SK-N-SH (cell line): ENCODE data around the gene MSL1. TPM values are rescaled to one million over a fixed set of nuclear protein-coding genes. Genes with fewer than 3 reads are reported as not detected.

Experiments used
- CTCF ChIA-PET: fragments of 300-600, 350-600 bp; formaldehyde crosslinking; extraction: SDS; loops from one replicate; lab custom pipeline; 2021; lab: Yijun Ruan, JAX
- POLR2A ChIA-PET: fragments of 350-600 bp; sonication (Branson Sonifier 250); formaldehyde crosslinking; extraction: SDS; loops from one replicate; lab custom pipeline; 2020; ENCODE audit warnings: antibody characterized with exemption, inconsistent platforms; lab: Yijun Ruan, JAX
- DNase-seq: peaks from one replicate; pipeline ENCODE4 v3.0.0; 2012
- H2AFZ ChIP-seq: fragments of 200-600 bp; sonication (generic); 2 replicates; pipeline ENCODE4 v1.8.1; 2016; ENCODE audit warnings: antibody characterized with exemption, mild to moderate bottlenecking, low read depth
- H3F3A ChIP-seq: fragments of 200-600 bp; sonication (generic); replicated peaks from 2 replicates; pipeline ENCODE3; 2016; ENCODE audit warnings: antibody characterized with exemption, mild to moderate bottlenecking; ENCODE audit not compliant: insufficient read depth
- H3K27ac ChIP-seq, 2 experiments: fragments of 200-500 bp in 1 of 2; fragments of 200-600 bp in 1 of 2; sonication (Bioruptor generic) in 1 of 2; sonication (generic), shearing (Covaris generic) in 1 of 2; 2 replicates each; pipeline versions ENCODE4 v1.5.1 to v1.6.1; 2014 to 2016; ENCODE audit warnings: low read depth in 2 of 2, inconsistent platforms in 1 of 2, low read length in 1 of 2, mild to moderate bottlenecking in 1 of 2, mixed read lengths in 1 of 2
- H3K27me3 ChIP-seq: fragments of 200-600 bp; sonication (generic), shearing (Covaris generic); 2 replicates; pipeline ENCODE4 v1.6.1; 2016; ENCODE audit warnings: mixed run types; ENCODE audit not compliant: insufficient read depth
- H3K36me3 ChIP-seq, 2 experiments: fragments of 200-500 bp in 1 of 2; fragments of 200-600 bp in 1 of 2; sonication (Bioruptor generic) in 1 of 2; sonication (generic) in 1 of 2; replicated peaks in 1 of 2; 2 replicates each; pipeline versions ENCODE3 to v1.5.1; 2014 to 2016; ENCODE audit warnings: low read length in 1 of 2, mild to moderate bottlenecking in 1 of 2; ENCODE audit not compliant: insufficient read depth in 2 of 2, control insufficient read depth in 1 of 2
- H3K4me1 ChIP-seq, 2 experiments: fragments of 200-500 bp in 1 of 2; fragments of 200-600 bp in 1 of 2; sonication (Bioruptor generic) in 1 of 2; sonication (generic), shearing (Covaris generic) in 1 of 2; 2 replicates each; pipeline versions ENCODE4 v1.5.1 to v1.6.1; 2014 to 2016; ENCODE audit warnings: low read depth in 1 of 2, low read length in 1 of 2, mixed run types in 1 of 2; ENCODE audit not compliant: insufficient read depth in 2 of 2, control insufficient read depth in 1 of 2
- H3K4me2 ChIP-seq: fragments of 200-600 bp; sonication (generic), shearing (Covaris generic); 2 replicates; pipeline ENCODE4 v1.6.1; 2017; ENCODE audit warnings: mixed run types
- H3K4me3 ChIP-seq, 2 experiments: fragments of 200-500 bp in 1 of 2; fragments of 200-600 bp in 1 of 2; sonication (Bioruptor generic) in 1 of 2; sonication (generic), shearing (Covaris generic) in 1 of 2; 2 replicates each; pipeline versions ENCODE4 v1.5.1 to v1.8.1; 2014 to 2016; ENCODE audit warnings: low read depth in 2 of 2, inconsistent platforms in 1 of 2, low read length in 1 of 2, mild to moderate bottlenecking in 1 of 2, mixed read lengths in 1 of 2, moderate library complexity in 1 of 2
- H3K79me2 ChIP-seq: fragments of 200-600 bp; sonication (generic); 2 replicates; pipeline ENCODE4 v1.8.1; 2017; ENCODE audit warnings: mild to moderate bottlenecking; ENCODE audit not compliant: insufficient read depth
- H3K9ac ChIP-seq: fragments of 200-600 bp; sonication (generic); 2 replicates; pipeline ENCODE4 v1.6.1; 2017; ENCODE audit warnings: mixed run types
- H3K9me2 ChIP-seq: fragments of 200-600 bp; sonication (generic); 2 replicates; pipeline ENCODE4 v1.6.1; 2017; ENCODE audit warnings: mixed run types
- H3K9me3 ChIP-seq: fragments of 200-600 bp; sonication (generic); 2 replicates; pipeline ENCODE4 v1.6.1; 2017; ENCODE audit warnings: mixed run types, mild to moderate bottlenecking, moderate library complexity
- H4K20me1 ChIP-seq: fragments of 200-600 bp; sonication (generic); 2 replicates; pipeline ENCODE4 v1.6.1; 2017; ENCODE audit warnings: mild to moderate bottlenecking, mixed run types; ENCODE audit not compliant: insufficient read depth
- CHD2 ChIP-seq: fragments of 150-350 bp; IDR thresholded peaks from 2 replicates; pipeline ENCODE4 v1.6.1; 2018; ENCODE audit warnings: low read length; ENCODE audit not compliant: partially characterized antibody
- EZH2phosphoT487 ChIP-seq: fragments of 200-600 bp; sonication (generic); IDR thresholded peaks from 2 replicates; pipeline ENCODE4 v1.6.1; 2017; ENCODE audit warnings: low read depth, mixed run types, mild to moderate bottlenecking, antibody characterized with exemption, moderate library complexity, borderline replicate concordance
- FOXJ3 ChIP-seq: sonication (generic); formaldehyde crosslinking; IDR thresholded peaks from 2 replicates; pipeline ENCODE4 v1.5.1; 2020; ENCODE audit warnings: mild to moderate bottlenecking, missing genetic modification reagents
- GATA2 ChIP-seq: sonication (generic); formaldehyde crosslinking; IDR thresholded peaks from 2 replicates; pipeline ENCODE4 v1.5.0; 2020; ENCODE audit warnings: mild to moderate bottlenecking, missing genetic modification reagents
- JUND ChIP-seq: IDR thresholded peaks from 2 replicates; pipeline ENCODE4 v1.4.0; 2012
- MEF2A ChIP-seq: IDR thresholded peaks from 2 replicates; pipeline ENCODE4 v1.4.0; 2012; ENCODE audit warnings: low read depth, borderline replicate concordance
- NRF1 ChIP-seq: IDR thresholded peaks from 2 replicates; pipeline ENCODE4 v1.6.1; 2012; ENCODE audit warnings: low read depth, mild to moderate bottlenecking, low read length
- RAD21 ChIP-seq: IDR thresholded peaks from 2 replicates; pipeline ENCODE4 v1.6.1; 2012; ENCODE audit warnings: mild to moderate bottlenecking, low read length
- RXRA ChIP-seq: IDR thresholded peaks from 2 replicates; pipeline ENCODE4 v1.4.0; 2012; ENCODE audit warnings: low read depth, mild to moderate bottlenecking, borderline replicate concordance
- TCF12 ChIP-seq: IDR thresholded peaks from 2 replicates; pipeline ENCODE4 v1.4.0; 2012
- WGBS: methylation state at CpG from one replicate; pipeline ENCODE4 v1.1.6; 2017; ENCODE audit warnings: low lambda C conversion rate; 5-methylcytosine and 5-hydroxymethylcytosine counted together
- polyA plus RNA-seq, 3 experiments: library from polyadenylated mRNA; depleted of rRNA; stranded (reverse); fragments of >200 nt; gene quantifications; 2 replicates each; pipeline ENCODE4 v1.2.3, GENCODE V29; 2012
- TF ChIP-seq, protein P1 (sequence below): IDR thresholded peaks from 2 replicates; pipeline ENCODE4; 2012
- TF ChIP-seq, protein P2 (sequence below): IDR thresholded peaks from 2 replicates; pipeline ENCODE4 v1.6.1; 2012; ENCODE audit warnings: mild to moderate bottlenecking, low read depth, low read length, moderate library complexity
- TF ChIP-seq, protein P3 (sequence below): fragments of 150-350 bp; IDR thresholded peaks from 2 replicates; pipeline ENCODE4 v1.6.1; 2016; ENCODE audit warnings: mild to moderate bottlenecking, low read depth, low read length
- TF ChIP-seq, protein P4 (sequence below): fragments of 200-600 bp; sonication (generic); IDR thresholded peaks from 2 replicates; pipeline ENCODE4 v1.6.1; 2017; ENCODE audit warnings: antibody characterized with exemption, mild to moderate bottlenecking, moderate library complexity

MSL1 gene
- polyA plus RNA-seq, 1 of the 3 experiments (the other 2 are of a cell fraction), result 30.2 TPM

DNA sequence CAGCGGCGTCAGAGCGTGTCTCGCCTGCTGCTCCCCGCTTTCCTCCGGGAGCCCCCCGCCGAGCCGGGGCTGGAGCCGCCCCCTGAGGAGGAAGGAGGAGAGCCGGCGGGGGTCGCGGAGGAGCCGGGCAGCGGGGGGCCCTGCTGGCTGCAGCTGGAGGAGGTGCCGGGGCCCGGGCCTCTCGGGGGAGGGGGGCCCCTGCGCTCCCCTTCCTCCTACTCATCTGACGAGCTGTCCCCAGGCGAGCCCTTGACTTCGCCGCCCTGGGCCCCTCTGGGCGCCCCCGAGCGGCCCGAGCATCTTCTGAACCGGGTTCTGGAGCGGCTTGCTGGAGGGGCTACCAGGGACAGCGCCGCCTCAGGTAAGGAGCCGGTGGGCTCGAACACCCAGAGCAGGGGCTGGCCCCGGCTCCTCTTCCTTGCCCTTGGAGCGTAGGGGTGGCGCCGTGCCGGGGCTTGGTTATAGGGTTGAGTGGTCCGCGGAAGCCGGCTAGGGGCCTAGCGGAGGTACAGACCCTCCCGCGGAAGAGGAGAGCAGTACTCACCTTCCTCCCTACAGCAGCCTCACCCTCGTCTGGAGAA is 56.3 kb downstream of the MSL1 start:
- Histone ChIP-seq H2AFZ (no peak overlapping the region), H3F3A (peaks cover 20% of the 10 kb centered on the region), H3K27ac (no peak overlapping the region), H4K20me1 (no peaks in the 10 kb centered on the region), H3K79me2 (no peaks in the 10 kb centered on the region), H3K4me1 (peaks cover 6 to 32% of the 10 kb centered on the region in 2 experiments; a peak in 1 of 4 replicates), H3K9ac (no peak overlapping the region), H3K36me3 (peaks cover 3 to 14% of the 10 kb centered on the region in 2 experiments), H3K27me3 (no peaks in the 10 kb centered on the region), H3K4me3 (no peak overlapping the region; a peak in 1 of 4 replicates), H3K4me2 (no peak overlapping the region), H3K9me2 (no peaks in the 10 kb centered on the region), H3K9me3 (no peaks in the 10 kb centered on the region)
- CTCF ChIA-PET, result interaction anchor here (1.0 to 10.6 kb wide), 6 partner anchors 10 to 180 kb away, joined by 3 to 94 read pairs (median 20); no protein-coding TSS in a partner anchor
- POLR2A ChIA-PET, result interaction anchor here (0.6 to 1.4 kb wide), 3 partner anchors 10 to 38 kb away, joined by 3 to 4 read pairs (median 4); partner anchors contain the start of gene CASC3
- no peak for DNase-seq
- WGBS, result 96% methylated on average over 10 of the region's 46 CpGs
- TF ChIP-seq, protein P1, sequence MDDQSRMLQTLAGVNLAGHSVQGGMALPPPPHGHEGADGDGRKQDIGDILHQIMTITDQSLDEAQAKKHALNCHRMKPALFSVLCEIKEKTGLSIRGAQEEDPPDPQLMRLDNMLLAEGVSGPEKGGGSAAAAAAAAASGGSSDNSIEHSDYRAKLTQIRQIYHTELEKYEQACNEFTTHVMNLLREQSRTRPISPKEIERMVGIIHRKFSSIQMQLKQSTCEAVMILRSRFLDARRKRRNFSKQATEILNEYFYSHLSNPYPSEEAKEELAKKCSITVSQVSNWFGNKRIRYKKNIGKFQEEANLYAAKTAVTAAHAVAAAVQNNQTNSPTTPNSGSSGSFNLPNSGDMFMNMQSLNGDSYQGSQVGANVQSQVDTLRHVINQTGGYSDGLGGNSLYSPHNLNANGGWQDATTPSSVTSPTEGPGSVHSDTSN, result no peak
- TF ChIP-seq RXRA (no peak), JUND (no peak), EZH2phosphoT487 (no peak), MEF2A (no peak), NRF1 (no peak)
- TF ChIP-seq, protein P2, sequence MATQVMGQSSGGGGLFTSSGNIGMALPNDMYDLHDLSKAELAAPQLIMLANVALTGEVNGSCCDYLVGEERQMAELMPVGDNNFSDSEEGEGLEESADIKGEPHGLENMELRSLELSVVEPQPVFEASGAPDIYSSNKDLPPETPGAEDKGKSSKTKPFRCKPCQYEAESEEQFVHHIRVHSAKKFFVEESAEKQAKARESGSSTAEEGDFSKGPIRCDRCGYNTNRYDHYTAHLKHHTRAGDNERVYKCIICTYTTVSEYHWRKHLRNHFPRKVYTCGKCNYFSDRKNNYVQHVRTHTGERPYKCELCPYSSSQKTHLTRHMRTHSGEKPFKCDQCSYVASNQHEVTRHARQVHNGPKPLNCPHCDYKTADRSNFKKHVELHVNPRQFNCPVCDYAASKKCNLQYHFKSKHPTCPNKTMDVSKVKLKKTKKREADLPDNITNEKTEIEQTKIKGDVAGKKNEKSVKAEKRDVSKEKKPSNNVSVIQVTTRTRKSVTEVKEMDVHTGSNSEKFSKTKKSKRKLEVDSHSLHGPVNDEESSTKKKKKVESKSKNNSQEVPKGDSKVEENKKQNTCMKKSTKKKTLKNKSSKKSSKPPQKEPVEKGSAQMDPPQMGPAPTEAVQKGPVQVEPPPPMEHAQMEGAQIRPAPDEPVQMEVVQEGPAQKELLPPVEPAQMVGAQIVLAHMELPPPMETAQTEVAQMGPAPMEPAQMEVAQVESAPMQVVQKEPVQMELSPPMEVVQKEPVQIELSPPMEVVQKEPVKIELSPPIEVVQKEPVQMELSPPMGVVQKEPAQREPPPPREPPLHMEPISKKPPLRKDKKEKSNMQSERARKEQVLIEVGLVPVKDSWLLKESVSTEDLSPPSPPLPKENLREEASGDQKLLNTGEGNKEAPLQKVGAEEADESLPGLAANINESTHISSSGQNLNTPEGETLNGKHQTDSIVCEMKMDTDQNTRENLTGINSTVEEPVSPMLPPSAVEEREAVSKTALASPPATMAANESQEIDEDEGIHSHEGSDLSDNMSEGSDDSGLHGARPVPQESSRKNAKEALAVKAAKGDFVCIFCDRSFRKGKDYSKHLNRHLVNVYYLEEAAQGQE, result peak; percentile 51; the same call in 1 of the 2 replicates

DNA sequence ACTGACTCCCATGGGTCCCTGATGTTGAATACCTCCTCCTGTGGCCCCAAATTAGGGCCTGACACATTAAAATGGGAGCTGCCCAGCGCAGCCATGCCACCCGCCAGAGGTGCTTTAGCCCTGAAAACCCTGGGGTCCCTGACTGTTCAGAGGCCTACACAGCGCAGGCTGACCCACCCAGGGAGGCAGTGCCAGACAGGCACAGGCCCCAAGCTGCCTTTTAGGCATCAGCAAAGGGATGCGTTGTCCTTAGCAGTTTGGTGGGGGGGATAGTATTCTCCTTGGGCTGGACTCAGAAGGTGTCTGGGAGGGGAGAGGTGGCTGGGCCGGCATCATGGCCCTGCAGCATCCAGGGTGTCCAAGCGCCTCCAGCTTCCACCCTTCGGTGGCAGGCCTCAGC is 56.9 kb downstream of the MSL1 start:
- no peaks in the 10 kb centered on the region for H3K79me2 ChIP-seq
- no peaks in the 10 kb centered on the region for H4K20me1 ChIP-seq
- no peak overlapping the region for H3K4me2 ChIP-seq
- H2AFZ ChIP-seq, result no peak overlapping the region
- H3K9ac ChIP-seq, result no peak overlapping the region
- H3K9me3 ChIP-seq, result no peaks in the 10 kb centered on the region
- no peaks in the 10 kb centered on the region for H3K9me2 ChIP-seq
- peaks cover 6 to 32% of the 10 kb centered on the region in 2 experiments; a peak in 1 of 4 replicates for H3K4me1 ChIP-seq
- no peaks in the 10 kb centered on the region for H3K27me3 ChIP-seq
- peaks cover 20% of the 10 kb centered on the region for H3F3A ChIP-seq
- no peak overlapping the region; a peak in 1 of 4 replicates for H3K4me3 ChIP-seq
- peaks cover 3 to 12% of the 10 kb centered on the region in 2 experiments for H3K36me3 ChIP-seq
- CTCF ChIA-PET, result interaction anchor here (1.0 to 10.6 kb wide), 7 partner anchors 10 to 180 kb away, joined by 3 to 94 read pairs (median 6); no protein-coding TSS in a partner anchor
- no peak overlapping the region for H3K27ac ChIP-seq
- 99% methylated on average over 7 of the region's 7 CpGs for WGBS
- TF ChIP-seq NRF1 (no peak), RAD21 (no peak), FOXJ3 (CRISPR knock-in tag) (no peak), GATA2 (CRISPR knock-in tag) (no peak), TCF12 (no peak), CHD2 (no peak), JUND (no peak)
- TF ChIP-seq, protein P3, sequence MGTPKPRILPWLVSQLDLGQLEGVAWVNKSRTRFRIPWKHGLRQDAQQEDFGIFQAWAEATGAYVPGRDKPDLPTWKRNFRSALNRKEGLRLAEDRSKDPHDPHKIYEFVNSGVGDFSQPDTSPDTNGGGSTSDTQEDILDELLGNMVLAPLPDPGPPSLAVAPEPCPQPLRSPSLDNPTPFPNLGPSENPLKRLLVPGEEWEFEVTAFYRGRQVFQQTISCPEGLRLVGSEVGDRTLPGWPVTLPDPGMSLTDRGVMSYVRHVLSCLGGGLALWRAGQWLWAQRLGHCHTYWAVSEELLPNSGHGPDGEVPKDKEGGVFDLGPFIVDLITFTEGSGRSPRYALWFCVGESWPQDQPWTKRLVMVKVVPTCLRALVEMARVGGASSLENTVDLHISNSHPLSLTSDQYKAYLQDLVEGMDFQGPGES, result no peak
- TF ChIP-seq, protein P4, sequence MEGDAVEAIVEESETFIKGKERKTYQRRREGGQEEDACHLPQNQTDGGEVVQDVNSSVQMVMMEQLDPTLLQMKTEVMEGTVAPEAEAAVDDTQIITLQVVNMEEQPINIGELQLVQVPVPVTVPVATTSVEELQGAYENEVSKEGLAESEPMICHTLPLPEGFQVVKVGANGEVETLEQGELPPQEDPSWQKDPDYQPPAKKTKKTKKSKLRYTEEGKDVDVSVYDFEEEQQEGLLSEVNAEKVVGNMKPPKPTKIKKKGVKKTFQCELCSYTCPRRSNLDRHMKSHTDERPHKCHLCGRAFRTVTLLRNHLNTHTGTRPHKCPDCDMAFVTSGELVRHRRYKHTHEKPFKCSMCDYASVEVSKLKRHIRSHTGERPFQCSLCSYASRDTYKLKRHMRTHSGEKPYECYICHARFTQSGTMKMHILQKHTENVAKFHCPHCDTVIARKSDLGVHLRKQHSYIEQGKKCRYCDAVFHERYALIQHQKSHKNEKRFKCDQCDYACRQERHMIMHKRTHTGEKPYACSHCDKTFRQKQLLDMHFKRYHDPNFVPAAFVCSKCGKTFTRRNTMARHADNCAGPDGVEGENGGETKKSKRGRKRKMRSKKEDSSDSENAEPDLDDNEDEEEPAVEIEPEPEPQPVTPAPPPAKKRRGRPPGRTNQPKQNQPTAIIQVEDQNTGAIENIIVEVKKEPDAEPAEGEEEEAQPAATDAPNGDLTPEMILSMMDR, result no peak
- no peak for DNase-seq
- POLR2A ChIA-PET, result interaction anchor here (0.6 kb wide), 1 partner anchor 30 kb away, joined by 4 read pairs; no protein-coding TSS in a partner anchor
